Neural progenitor cell (in vitro differentiated cells): ENCODE data around the gene PHF2. TPM values are rescaled to one million over a fixed set of nuclear protein-coding genes. Genes with fewer than 3 reads are reported as not detected.

Experiments used
- DNase-seq: peaks from one replicate; pipeline ENCODE4 v3.0.0-alpha.2; 2016; ENCODE audit warnings: low spot score
- H2AFZ ChIP-seq: fragments of 200-600 bp; sonication (generic); replicated peaks from 2 replicates; pipeline ENCODE4 v1.6.1; 2016; ENCODE audit warnings: antibody characterized with exemption
- H3F3A ChIP-seq: fragments of 200-600 bp; sonication (generic); 2 replicates; pipeline ENCODE4 v1.6.1; 2016; ENCODE audit warnings: antibody characterized with exemption, low read depth
- H3K27ac ChIP-seq: fragments of 200-600 bp; sonication (generic); 2 replicates; pipeline ENCODE4 v1.5.1; 2016; ENCODE audit warnings: mild to moderate bottlenecking
- H3K27me3 ChIP-seq: fragments of 200-600 bp; sonication (generic); 2 replicates; pipeline ENCODE4 v1.6.1; 2016; ENCODE audit warnings: mild to moderate bottlenecking, moderate library complexity
- H3K36me3 ChIP-seq: fragments of 200-600 bp; sonication (generic); 2 replicates; pipeline ENCODE4 v1.5.1; 2016
- H3K4me1 ChIP-seq: fragments of 200-600 bp; sonication (generic); 2 replicates; pipeline ENCODE4 v1.6.1; 2016; ENCODE audit warnings: mixed run types
- H3K4me2 ChIP-seq: fragments of 200-600 bp; sonication (generic); 2 replicates; pipeline ENCODE4 v1.6.1; 2016
- H3K4me3 ChIP-seq: fragments of 200-600 bp; sonication (generic); 2 replicates; pipeline ENCODE4 v1.5.1; 2016
- H3K79me2 ChIP-seq: fragments of 200-600 bp; sonication (generic); 2 replicates; pipeline ENCODE4 v1.6.1; 2016; ENCODE audit warnings: low read depth
- H3K9ac ChIP-seq: fragments of 200-600 bp; sonication (generic); 2 replicates; pipeline ENCODE4 v1.6.1; 2016
- H3K9me3 ChIP-seq: fragments of 200-600 bp; sonication (generic); 2 replicates; pipeline ENCODE4 v1.5.1; 2016; ENCODE audit warnings: low read depth
- H4K20me1 ChIP-seq: fragments of 200-600 bp; sonication (generic); 2 replicates; pipeline ENCODE4 v1.6.1; 2016; ENCODE audit warnings: low read depth
- H3K27ac Mint-ChIP-seq: 3 replicates; pipeline ENCODE4 v1.8.0; 2021; ENCODE audit warnings: mixed read lengths
- H3K27me3 Mint-ChIP-seq: 2 replicates; pipeline ENCODE4 v1.8.0; 2022; ENCODE audit warnings: low read depth, mild to moderate bottlenecking, inconsistent platforms, moderate library complexity, mixed read lengths; ENCODE audit not compliant: insufficient read depth
- H3K36me3 Mint-ChIP-seq: 3 replicates; pipeline ENCODE4 v1.8.0; 2021; ENCODE audit warnings: mixed read lengths
- H3K4me1 Mint-ChIP-seq: 3 replicates; pipeline ENCODE4 v1.8.0; 2021; ENCODE audit warnings: mixed read lengths
- H3K4me3 Mint-ChIP-seq: 3 replicates; pipeline ENCODE4 v1.8.0; 2021; ENCODE audit warnings: mild to moderate bottlenecking, moderate library complexity, mixed read lengths
- H3K9me3 Mint-ChIP-seq: 3 replicates; pipeline ENCODE4 v1.8.0; 2020; ENCODE audit warnings: mixed read lengths
- CTCF ChIP-seq: fragments of 200-600 bp; sonication (generic); IDR thresholded peaks from 2 replicates; pipeline ENCODE4 v1.5.1; 2017; ENCODE audit warnings: antibody characterized with exemption, mild to moderate bottlenecking
- EZH2 ChIP-seq: fragments of 200-600 bp; sonication (generic); IDR thresholded peaks from 2 replicates; pipeline ENCODE4 v1.6.1; 2017; ENCODE audit warnings: antibody characterized with exemption, mild to moderate bottlenecking, moderate library complexity
- EZH2phosphoT487 ChIP-seq: fragments of 200-600 bp; sonication (generic); IDR thresholded peaks from 2 replicates; pipeline ENCODE4 v1.6.1; 2017; ENCODE audit warnings: antibody characterized with exemption
- total RNA-seq: library from RNA; depleted of rRNA; stranded (reverse); fragments of >200 nt; gene quantifications from 2 replicates; pipeline ENCODE4 v1.2.3, GENCODE V29; 2015; ENCODE audit warnings: low replicate concordance

The PHF2 gene
- total RNA-seq, 1 donor from 2014 or later, result 17.6 TPM

DNA sequence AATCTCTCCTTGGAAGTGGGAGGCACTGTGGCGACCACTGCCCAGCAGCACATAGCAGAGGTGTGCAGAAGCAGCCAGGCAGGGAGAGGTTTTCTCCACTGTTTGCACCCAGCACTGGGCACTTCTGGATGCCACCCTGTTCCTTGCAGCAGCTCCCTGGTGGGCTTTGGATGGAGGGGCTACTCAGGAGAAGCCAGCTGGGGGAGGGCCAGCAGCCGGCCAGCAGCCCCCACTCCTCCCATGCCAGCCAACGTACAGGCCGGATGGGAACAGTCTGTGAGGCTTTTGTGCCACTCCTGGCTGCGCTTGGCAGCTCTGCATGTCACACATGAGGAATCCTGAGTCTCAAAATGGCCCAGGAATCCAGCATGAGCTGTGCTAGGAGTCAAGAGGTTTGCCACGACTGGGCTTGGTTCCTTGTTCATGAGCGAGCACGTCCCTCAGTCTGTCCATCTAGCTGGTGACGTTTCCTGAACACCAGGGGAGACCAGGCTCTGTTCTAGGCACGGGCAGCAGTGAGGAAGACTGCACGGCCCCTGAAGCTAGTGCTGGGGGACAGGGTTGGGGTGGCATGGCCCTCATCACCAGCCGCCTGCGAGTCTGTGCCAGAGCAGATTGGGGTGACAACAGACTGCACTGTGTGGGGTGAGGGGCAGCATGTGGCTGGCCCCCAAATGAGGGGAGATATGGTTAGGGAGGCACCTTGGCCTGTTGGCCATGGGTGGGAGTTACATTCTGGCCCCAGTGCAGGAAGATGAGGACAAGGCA is 10.1 kb downstream of the PHF2 start:
- H3K9me3 ChIP-seq, result no peaks in the 10 kb centered on the region
- H2AFZ ChIP-seq, result no peak overlapping the region
- Mint-ChIP-seq H3K27ac (peak overlapping the region; percentile 53), H3K4me1 (peaks cover 40% of the 10 kb centered on the region), H3K36me3 (peaks cover 18% of the 10 kb centered on the region), H3K27me3 (peaks cover 4% of the 10 kb centered on the region), H3K4me3 (no peak overlapping the region), H3K9me3 (peaks cover 26% of the 10 kb centered on the region)
- H3K36me3 ChIP-seq, result no peaks in the 10 kb centered on the region
- no peak overlapping the region for H3K27ac ChIP-seq
- peaks cover 13% of the 10 kb centered on the region for H3K4me1 ChIP-seq
- no peak overlapping the region for H3K9ac ChIP-seq
- no peaks in the 10 kb centered on the region for H3K27me3 ChIP-seq
- TF ChIP-seq CTCF, result no peak
- TF ChIP-seq EZH2, result no peak
- no peak for TF ChIP-seq EZH2phosphoT487
- H4K20me1 ChIP-seq, result peaks cover 69% of the 10 kb centered on the region
- peaks cover 71% of the 10 kb centered on the region for H3K79me2 ChIP-seq
- no peak for DNase-seq
- no peak overlapping the region for H3K4me3 ChIP-seq
- H3F3A ChIP-seq, result no peaks in the 10 kb centered on the region
- H3K4me2 ChIP-seq, result no peak overlapping the region

- peaks cover 4% of the 10 kb centered on the region for H3K27me3 Mint-ChIP-seq
- Histone ChIP-seq H3K4me1 (peaks cover 13% of the 10 kb centered on the region), H3K9me3 (no peaks in the 10 kb centered on the region), H3K36me3 (no peaks in the 10 kb centered on the region), H3K27ac (no peak overlapping the region), H4K20me1 (peaks cover 72% of the 10 kb centered on the region), H3K4me3 (no peak overlapping the region), H3K27me3 (no peaks in the 10 kb centered on the region), H3K9ac (no peak overlapping the region), H3K79me2 (peaks cover 63% of the 10 kb centered on the region), H3K4me2 (no peak overlapping the region), H3F3A (no peaks in the 10 kb centered on the region), H2AFZ (no peak overlapping the region)
- no peak overlapping the region for H3K27ac Mint-ChIP-seq
- H3K4me1 Mint-ChIP-seq, result peaks cover 45% of the 10 kb centered on the region
- TF ChIP-seq CTCF, result no peak
- peaks cover 18% of the 10 kb centered on the region for H3K36me3 Mint-ChIP-seq
- peaks cover 26% of the 10 kb centered on the region for H3K9me3 Mint-ChIP-seq
- H3K4me3 Mint-ChIP-seq, result no peak overlapping the region
- no peak for DNase-seq
Observed at GRCh38 chr9:93587284-93587650, 10.9 kb downstream of the PHF2 start.

GRCh38 chr9:93587651-93588347 is 11.4 kb downstream of the PHF2 start:
- Histone ChIP-seq H3K4me3 (no peak overlapping the region), H3K36me3 (no peaks in the 10 kb centered on the region), H4K20me1 (peaks cover 73% of the 10 kb centered on the region), H3K4me2 (no peak overlapping the region), H3K9me3 (no peaks in the 10 kb centered on the region), H3K79me2 (peaks cover 61% of the 10 kb centered on the region), H3K4me1 (peaks cover 13% of the 10 kb centered on the region), H2AFZ (no peak overlapping the region), H3K27me3 (no peaks in the 10 kb centered on the region), H3K9ac (no peak overlapping the region), H3K27ac (no peak overlapping the region), H3F3A (no peaks in the 10 kb centered on the region)
- peak; percentile 27 for DNase-seq
- Mint-ChIP-seq H3K36me3 (peaks cover 16% of the 10 kb centered on the region), H3K9me3 (peaks cover 22% of the 10 kb centered on the region), H3K4me1 (peaks cover 49% of the 10 kb centered on the region), H3K27me3 (no peaks in the 10 kb centered on the region), H3K27ac (peak overlapping the region; percentile 27), H3K4me3 (no peak overlapping the region)
- no peak for TF ChIP-seq EZH2phosphoT487
- TF ChIP-seq CTCF, result peak; percentile 37
